NCI-H1436 (cell line): ENCODE data around the gene CDON.

Experiments used
- DNase-seq: peaks from one replicate; lab custom pipeline; 2025; lab: John Stamatoyannopoulos, UW

The CDON gene

GRCh38 chr11:126062679-126063506 is at the start of gene CDON:
Gene CDON (minus strand): TSS chr11:126062866. CDS start chr11:126023476, 39,390 bp downstream.
- DNase-seq = peak; percentile 95

DNA sequence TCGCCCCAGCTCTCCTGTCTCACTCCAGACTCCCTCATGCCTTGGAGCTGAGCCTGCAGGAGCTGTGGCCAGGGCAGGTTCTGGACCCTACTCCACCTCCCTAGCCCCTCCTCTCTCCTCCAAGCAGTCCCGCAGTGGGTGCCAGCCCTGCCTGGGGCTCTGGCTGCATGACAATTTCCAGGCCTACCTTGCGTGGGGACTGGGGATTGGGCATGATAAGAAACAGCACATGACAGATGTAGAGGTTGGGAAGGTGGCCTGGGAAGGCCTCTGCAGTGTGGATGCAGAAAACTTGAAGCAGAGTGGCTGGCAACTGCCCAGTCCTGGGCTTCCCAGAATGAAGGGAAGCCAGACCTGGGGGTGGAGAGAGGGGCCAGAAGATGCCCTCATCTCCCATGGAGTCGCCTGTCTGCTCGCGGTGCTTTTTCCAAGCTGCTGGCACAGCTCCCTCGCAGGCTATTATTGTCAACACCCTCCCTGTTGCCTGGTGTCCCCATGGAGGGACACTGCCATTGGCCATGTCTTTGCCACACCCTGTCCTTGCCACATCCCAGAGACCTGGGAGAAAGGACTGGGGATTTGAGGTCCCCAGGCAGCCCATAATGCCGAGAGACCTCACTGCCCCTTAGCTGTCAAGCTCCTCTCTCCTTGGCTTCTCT is 48.9 kb upstream of the CDON start:
- no peak for DNase-seq

DNA sequence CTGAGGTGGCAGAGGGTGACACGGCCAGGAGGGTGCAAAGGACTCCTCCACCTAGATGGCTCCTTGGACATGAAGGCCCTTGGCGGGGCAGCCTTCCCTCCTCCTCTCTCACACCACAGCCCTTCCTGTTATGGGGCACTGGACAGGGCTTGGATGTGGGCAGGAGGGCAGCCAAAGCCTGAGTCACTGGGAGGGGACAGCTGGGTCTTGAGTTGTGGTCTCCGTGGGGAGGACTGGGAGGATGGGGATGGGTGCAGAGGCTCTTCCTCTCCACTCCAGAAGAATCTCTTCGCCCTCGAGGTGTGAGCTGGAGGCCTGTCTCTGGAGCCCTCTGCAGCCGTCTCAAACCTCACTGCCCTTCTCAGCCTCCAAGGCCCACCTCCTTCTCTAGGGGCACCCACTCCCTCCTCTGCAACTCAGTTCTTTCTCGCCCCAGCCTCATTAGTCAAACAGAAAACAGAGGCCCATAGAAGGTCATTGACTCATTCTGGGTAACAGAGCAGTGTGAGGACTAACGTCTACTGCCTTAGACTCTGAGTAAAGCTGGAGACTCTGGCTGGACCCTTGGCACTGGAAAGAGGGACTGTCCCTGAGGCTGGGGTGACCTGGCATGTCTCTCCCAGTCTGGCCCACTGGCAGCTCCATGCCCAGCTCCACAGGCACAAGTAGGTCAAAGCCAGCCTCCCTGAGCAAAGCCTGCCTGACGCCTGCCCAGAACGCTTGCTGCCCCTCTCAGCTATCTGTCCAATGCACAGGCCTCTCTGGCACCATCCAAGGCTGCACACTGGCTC is 47.5 kb upstream of the CDON start:
- no peak for DNase-seq

DNA sequence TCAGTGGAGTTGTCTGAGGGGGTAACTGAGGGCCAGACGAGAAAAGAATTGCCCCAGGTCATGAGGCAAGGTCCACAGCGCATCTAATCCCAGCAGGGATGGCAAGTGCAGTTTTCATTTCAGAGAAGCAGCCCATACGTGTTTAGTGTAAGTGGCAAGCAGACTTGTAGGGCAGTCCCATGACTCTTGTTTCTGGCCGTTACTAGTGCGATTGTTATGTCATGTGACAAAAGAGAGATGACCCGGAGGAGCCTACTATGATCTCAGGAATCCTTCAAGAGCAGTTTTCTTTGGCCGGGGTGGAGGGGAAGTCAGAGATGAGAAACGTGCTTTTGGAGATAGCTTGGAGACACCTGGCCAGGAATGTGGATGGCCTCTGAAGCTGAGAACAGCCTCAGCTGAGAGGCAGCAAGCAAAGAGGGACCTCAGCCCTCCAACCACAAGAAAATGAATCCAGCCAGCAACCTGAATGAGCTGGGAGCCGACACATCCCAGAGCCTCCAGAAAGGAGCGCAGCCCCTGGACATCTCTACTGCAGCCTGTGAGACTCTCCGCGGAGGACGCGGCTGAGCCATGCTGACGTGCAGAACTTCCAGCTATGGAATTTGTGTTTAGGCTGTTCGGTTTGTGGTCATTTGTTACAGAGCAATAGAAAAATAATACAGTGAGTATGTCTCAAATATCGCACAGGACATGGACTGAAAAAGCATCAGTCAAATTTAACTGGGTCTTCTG is 44.1 kb upstream of the CDON start:
- no peak for DNase-seq

GRCh38 chr11:126105748-126106080 is 43.0 kb upstream of the CDON start:
- no peak for DNase-seq

DNA sequence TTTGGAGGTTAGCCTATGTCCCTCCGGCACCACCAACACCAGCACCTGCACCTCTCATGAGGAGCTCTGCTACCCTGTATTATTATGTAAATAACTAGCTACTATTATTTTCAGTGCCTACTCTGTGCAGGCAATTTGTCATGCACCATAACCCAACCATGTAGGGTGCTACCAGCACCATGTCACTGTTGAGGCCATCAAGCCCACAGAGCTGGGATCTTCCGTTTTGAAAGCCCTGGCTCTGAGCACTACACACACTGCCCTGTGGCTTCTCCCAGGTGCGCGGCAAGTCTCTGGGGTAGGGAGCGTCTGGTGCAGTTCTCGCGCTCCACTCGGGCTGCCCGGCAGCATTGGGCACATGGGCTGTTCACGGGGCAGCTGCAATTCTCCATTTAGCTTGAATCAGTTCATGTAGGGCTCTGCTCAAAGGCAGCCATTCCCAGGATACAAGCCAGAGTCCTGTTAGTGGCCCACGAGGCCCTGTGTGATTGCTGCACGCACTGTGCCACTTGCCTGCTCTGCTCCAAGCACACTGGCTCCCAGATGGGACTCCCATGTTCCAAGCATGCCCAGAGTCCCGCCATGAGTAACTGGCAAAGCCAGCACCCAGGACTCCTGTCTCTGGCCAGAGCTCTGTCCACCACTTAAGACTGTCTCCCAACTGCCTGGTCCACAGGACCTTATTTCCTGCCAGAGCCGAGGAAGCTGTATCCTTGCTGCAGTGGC is 42.5 kb upstream of the CDON start:
- DNase-seq = no peak

DNA sequence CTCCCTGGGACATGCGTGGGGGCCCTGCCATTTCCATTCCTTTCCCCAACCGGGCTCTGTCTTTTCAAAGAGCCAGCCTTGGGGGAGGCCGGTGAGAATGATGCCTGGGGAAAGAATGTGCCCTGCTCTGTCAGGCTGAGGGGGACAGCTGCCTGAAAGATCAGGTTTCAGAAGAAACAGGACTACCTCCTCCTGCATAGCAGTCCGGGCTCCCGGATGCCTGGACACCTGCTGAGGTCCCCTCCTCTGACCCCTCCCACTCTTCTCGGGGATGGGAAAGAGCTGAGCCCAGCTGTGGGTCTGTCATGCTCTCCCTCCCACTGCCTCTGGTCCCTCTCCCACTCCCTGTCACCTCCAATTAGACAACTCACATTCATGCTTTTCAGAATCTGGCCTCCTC is 41.8 kb upstream of the CDON start:
- no peak for DNase-seq

GRCh38 chr11:126103150-126103549 is 40.5 kb upstream of the CDON start:
- DNase-seq = no peak

DNA sequence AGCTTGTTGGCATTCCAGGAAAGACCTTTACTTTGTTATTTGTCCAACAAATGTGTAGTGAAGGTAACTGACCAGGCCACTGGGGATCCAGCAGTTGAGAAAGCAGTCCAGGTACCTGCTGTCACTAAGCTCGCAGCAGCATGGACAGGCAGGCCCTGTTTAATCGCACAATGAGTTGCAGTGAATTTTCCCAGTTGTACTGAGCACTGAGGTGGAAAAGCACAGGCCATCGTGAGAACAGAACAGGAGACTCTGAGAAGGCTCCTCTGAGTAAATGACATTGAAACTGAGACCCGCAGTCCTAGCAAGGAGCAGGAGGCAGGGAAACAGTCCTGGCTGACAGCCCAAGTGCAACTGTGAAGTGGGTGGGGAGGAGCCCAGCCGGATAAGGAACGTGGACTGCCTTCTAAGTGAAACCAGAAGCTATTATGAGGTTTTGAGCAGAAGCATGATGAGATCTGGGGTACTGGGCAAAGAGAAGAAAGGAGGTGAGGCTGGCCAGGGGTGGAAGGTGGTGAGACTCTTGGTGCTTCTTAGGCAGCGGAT is 39.8 kb upstream of the CDON start:
- no peak for DNase-seq

DNA sequence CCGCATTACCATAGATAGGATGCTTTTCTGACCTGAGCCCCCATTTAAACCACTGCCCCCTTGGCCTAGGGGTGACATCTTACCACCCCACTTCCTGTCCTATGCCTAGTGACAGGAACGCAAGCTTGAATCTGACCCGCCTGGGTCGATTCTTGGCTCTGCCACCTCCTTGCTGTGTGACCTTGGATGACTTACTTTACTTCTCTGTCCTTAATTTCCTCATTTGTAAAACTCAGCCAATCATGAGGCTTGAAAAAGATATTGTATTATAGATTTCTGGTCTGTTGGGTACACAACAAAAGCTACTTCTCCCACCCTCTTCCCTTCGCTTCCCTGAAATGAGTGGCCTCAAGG is 39.2 kb upstream of the CDON start:
- no peak for DNase-seq

GRCh38 chr11:126101251-126101929 is 38.7 kb upstream of the CDON start:
- no peak for DNase-seq

- DNase-seq = no peak
Measured at GRCh38 chr11:126100716-126101115, 38.0 kb upstream of the CDON start.

DNA sequence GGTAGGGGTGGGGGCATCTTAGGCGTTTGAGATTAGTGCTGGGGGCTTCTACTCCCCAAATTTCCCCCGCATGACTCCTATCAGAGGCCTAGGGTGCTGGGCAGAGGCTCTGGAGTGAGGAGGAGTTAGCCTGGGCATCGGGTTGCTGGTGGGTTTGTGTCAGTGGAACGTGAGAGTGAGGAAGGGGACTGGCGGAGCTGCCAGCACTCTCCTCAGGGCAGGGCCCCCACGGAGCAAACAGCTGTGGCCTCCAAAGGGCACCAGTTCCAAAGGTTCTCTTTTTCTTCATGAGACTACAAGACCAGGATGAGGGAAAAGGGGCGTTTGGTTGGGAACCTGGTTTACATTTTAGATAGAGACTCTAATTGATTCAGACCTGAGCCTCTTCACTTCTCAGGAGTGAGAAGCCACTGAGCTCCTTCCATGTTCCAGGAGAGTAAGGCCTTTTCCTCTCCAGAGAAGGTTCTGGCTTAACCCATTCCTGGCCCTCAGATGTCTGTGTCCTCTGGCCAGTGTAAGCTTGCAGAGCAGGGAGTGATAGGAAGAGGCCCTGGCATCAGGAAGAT is 35.6 kb upstream of the CDON start:
- DNase-seq = no peak

DNA sequence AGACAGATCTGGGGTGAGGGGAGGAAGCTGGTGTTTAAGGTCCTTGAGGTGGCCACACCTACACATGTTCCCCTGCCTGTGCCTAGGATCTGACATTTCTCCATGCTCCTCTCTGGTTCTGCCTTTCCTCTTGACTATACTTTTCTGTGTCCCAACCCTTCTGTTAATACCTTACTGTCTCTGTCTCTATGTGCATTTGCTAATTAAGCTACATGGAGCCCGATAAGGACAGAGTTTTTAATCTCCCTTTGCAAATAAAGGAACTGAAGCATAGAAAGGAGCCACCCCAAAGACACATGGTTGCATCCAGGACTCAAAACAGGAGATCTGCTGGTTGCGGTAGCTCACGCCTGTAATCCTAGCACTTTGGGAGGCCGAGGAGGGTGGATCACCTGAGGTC is 33.1 kb upstream of the CDON start:
- no peak for DNase-seq

GRCh38 chr11:126090452-126090851 is 27.8 kb upstream of the CDON start:
- no peak for DNase-seq

GRCh38 chr11:126088999-126089398 is 26.3 kb upstream of the CDON start:
- no peak for DNase-seq

GRCh38 chr11:126086248-126086647 is 23.6 kb upstream of the CDON start:
- DNase-seq = no peak

DNA sequence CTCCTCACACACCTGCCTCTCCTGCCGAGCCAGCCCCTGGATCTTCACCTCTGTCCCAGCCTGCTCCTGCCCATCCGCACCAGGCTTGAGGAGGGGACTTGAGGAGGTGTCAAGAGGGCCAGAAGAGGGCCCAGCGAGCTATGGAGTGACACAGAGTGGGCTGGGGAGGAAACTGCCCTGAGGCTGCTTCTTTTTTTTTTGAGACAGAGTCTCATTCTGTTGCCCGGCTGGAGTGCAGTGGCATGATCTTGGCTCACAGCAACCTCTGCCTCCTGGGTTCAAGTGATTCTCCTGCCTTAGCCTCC is 21.9 kb upstream of the CDON start:
- no peak for DNase-seq

DNA sequence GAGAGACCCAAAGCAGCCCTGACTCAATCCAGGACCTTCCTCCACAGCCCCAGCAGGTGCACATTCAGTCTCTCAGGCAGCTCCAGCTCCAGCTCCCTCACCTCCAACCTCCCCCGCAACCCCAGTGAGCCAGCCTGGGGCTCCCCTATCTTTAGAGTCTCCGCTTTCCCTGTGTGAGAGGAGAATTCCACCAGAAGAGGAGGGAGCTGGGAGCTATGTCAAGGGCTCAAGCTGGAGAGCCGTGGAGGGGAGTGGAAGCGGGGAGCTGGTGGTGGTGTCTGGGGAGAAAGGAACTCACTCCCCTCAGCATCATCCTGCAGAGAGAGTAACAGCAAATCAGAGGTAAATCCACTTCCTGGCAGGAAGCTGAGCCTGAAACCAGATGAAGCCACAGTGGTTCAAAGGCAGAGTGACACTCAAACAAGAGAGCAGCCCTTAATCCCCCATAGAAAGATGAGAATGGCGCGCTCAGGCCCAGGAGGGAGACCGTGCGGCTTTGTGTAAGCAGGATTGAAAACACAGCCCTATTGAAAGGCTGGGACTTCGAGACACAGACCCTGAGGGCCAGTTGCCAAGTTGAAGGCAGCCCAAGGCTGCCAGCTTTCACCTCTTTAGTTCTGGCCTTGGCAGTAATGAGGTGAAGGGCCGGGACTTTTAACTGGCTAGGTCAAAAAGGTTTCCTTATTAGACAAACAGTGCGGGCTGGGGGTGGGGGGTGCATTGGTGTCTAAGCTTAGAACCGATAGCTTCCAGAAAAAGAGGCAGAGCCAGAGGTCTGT is 21.4 kb upstream of the CDON start:
- DNase-seq = peak; percentile 27
